Sigmoid colon (tissue), 4 donors: ENCODE results near the gene SRP9.

Experiments used
- POLR2A ChIP-seq, 2 donors: fragments of 450-650 bp; IDR thresholded peaks; one replicate each; pipeline ENCODE4 v1.6.1; 2016; ENCODE audit warnings: antibody characterized with exemption in 2 of 2, mild to moderate bottlenecking in 2 of 2, moderate library complexity in 2 of 2
- POLR2AphosphoS5 ChIP-seq, 4 donors: sonication (generic); formaldehyde crosslinking; IDR thresholded peaks; one replicate each; pipeline ENCODE4 v1.6.1; 2017; ENCODE audit warnings: antibody characterized with exemption in 4 of 4
- TF ChIP-seq, protein P1 (sequence below), 4 experiments: fragments of 450-650 bp in 3 of 4; fragments of 200-600 bp in 1 of 4; IDR thresholded peaks; one replicate each; pipeline ENCODE4 v1.5.1; 2016 to 2019; ENCODE audit warnings: antibody characterized with exemption in 4 of 4, mild to moderate bottlenecking in 3 of 4, moderate library complexity in 2 of 4

DNA sequence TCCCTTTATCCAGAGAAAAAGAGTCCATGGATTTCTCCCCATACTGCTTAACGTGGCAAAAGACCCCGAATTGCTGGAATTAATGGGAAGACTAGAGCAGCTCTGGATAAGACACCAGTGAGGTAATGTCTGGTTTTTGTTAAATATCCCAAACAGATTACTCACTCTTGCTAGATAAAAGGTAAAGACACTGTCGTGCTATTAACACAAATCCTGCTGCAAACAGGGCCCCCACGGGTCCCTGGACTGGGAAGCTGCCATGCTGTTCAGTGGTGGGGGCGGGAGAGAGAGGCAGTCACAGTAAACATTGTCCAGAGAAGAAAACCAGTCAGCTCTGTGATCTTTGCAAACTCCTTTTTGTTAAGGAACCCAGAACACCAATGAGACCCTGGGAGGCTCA is 15.2 kb upstream of the SRP9 start:
- TF ChIP-seq, protein P1, sequence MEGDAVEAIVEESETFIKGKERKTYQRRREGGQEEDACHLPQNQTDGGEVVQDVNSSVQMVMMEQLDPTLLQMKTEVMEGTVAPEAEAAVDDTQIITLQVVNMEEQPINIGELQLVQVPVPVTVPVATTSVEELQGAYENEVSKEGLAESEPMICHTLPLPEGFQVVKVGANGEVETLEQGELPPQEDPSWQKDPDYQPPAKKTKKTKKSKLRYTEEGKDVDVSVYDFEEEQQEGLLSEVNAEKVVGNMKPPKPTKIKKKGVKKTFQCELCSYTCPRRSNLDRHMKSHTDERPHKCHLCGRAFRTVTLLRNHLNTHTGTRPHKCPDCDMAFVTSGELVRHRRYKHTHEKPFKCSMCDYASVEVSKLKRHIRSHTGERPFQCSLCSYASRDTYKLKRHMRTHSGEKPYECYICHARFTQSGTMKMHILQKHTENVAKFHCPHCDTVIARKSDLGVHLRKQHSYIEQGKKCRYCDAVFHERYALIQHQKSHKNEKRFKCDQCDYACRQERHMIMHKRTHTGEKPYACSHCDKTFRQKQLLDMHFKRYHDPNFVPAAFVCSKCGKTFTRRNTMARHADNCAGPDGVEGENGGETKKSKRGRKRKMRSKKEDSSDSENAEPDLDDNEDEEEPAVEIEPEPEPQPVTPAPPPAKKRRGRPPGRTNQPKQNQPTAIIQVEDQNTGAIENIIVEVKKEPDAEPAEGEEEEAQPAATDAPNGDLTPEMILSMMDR (IDR thresholded peaks at IDR 0.05) = no peak
- TF ChIP-seq POLR2AphosphoS5 (IDR thresholded peaks at IDR 0.05) (no peak), POLR2A (IDR thresholded peaks at IDR 0.05) (no peak)
